HEK293 (cell line): ENCODE results near the gene EVA1C.

Experiments used
- FEZF1 ChIP-seq: fragments of 450-650 bp; formaldehyde crosslinking; IDR thresholded peaks from 2 replicates; pipeline ENCODE4 v1.5.1; 2016; ENCODE audit warnings: missing biosample characterization, missing genetic modification characterization
- HOXD13 ChIP-seq: sonication (generic); formaldehyde crosslinking; IDR thresholded peaks from 2 replicates; pipeline ENCODE4 v1.8.0; 2022; ENCODE audit warnings: missing genetic modification reagents, borderline replicate concordance
- ZBTB1 ChIP-seq: fragments of 450-650 bp; formaldehyde crosslinking; IDR thresholded peaks from 2 replicates; pipeline ENCODE4 v1.5.1; 2016; ENCODE audit warnings: missing biosample characterization, missing genetic modification characterization
- ZBTB20 ChIP-seq: fragments of 450-650 bp; formaldehyde crosslinking; IDR thresholded peaks from 2 replicates; pipeline ENCODE4 v1.5.1; 2016; ENCODE audit warnings: missing biosample characterization, missing genetic modification characterization
- ZFP37 ChIP-seq: fragments of 450-650 bp; formaldehyde crosslinking; IDR thresholded peaks from 2 replicates; pipeline ENCODE4 v1.5.1; 2016; ENCODE audit warnings: missing biosample characterization, missing genetic modification characterization
- ZNF121 ChIP-seq: fragments of 450-650 bp; formaldehyde crosslinking; IDR thresholded peaks from 2 replicates; pipeline ENCODE4 v1.5.1; 2016; ENCODE audit warnings: missing biosample characterization, missing genetic modification characterization
- ZNF140 ChIP-seq: fragments of 450-650 bp; formaldehyde crosslinking; IDR thresholded peaks from 2 replicates; pipeline ENCODE4 v1.5.1; 2016; ENCODE audit warnings: missing biosample characterization, missing genetic modification characterization
- ZNF366 ChIP-seq: fragments of 450-650 bp; formaldehyde crosslinking; conservative IDR thresholded peaks from 2 replicates; pipeline ENCODE4 v1.5.1; 2016; ENCODE audit warnings: missing biosample characterization, missing genetic modification characterization
- ZNF391 ChIP-seq: fragments of 450-650 bp; formaldehyde crosslinking; IDR thresholded peaks from 2 replicates; pipeline ENCODE4 v1.5.1; 2016; ENCODE audit warnings: low read depth, missing biosample characterization, missing genetic modification characterization, borderline replicate concordance
- ZNF561 ChIP-seq: fragments of 450-650 bp; IDR thresholded peaks from 2 replicates; pipeline ENCODE4 v1.5.1; 2018; ENCODE audit warnings: missing biosample characterization, missing genetic modification characterization, borderline replicate concordance
- ZNF600 ChIP-seq: fragments of 450-650 bp; formaldehyde crosslinking; IDR thresholded peaks from 2 replicates; pipeline ENCODE4 v1.5.1; 2016; ENCODE audit warnings: missing biosample characterization, missing genetic modification characterization
- ZNF670 ChIP-seq: fragments of 450-650 bp; formaldehyde crosslinking; IDR thresholded peaks from 2 replicates; pipeline ENCODE4 v1.5.1; 2016; ENCODE audit warnings: missing biosample characterization, missing genetic modification characterization, low read depth
- ZNF843 ChIP-seq: fragments of 450-650 bp; formaldehyde crosslinking; IDR thresholded peaks from 2 replicates; pipeline ENCODE4 v1.5.1; 2016; ENCODE audit warnings: missing biosample characterization, missing genetic modification characterization
- ZSCAN16 ChIP-seq: fragments of 450-650 bp; formaldehyde crosslinking; IDR thresholded peaks from 2 replicates; pipeline ENCODE4 v1.5.1; 2016; ENCODE audit warnings: missing biosample characterization, missing genetic modification characterization
- TF ChIP-seq, protein P1 (sequence below): fragments of 450-650 bp; formaldehyde crosslinking; IDR thresholded peaks from 2 replicates; pipeline ENCODE4 v1.5.1; 2017; ENCODE audit warnings: missing biosample characterization, missing genetic modification characterization
- TF ChIP-seq, protein P2 (sequence below): fragments of 450-650 bp; formaldehyde crosslinking; IDR thresholded peaks from 2 replicates; pipeline ENCODE4 v1.5.1; 2016; ENCODE audit warnings: missing biosample characterization, missing genetic modification characterization
- TF ChIP-seq, protein P3 (sequence below): fragments of 450-650 bp; formaldehyde crosslinking; IDR thresholded peaks from 2 replicates; pipeline ENCODE4 v1.5.1; 2017; ENCODE audit warnings: missing biosample characterization, missing genetic modification characterization
- TF ChIP-seq, protein P4 (sequence below): fragments of 450-650 bp; formaldehyde crosslinking; IDR thresholded peaks from 2 replicates; pipeline ENCODE4 v1.5.1; 2016; ENCODE audit warnings: missing biosample characterization, missing genetic modification characterization

EVA1C gene

DNA sequence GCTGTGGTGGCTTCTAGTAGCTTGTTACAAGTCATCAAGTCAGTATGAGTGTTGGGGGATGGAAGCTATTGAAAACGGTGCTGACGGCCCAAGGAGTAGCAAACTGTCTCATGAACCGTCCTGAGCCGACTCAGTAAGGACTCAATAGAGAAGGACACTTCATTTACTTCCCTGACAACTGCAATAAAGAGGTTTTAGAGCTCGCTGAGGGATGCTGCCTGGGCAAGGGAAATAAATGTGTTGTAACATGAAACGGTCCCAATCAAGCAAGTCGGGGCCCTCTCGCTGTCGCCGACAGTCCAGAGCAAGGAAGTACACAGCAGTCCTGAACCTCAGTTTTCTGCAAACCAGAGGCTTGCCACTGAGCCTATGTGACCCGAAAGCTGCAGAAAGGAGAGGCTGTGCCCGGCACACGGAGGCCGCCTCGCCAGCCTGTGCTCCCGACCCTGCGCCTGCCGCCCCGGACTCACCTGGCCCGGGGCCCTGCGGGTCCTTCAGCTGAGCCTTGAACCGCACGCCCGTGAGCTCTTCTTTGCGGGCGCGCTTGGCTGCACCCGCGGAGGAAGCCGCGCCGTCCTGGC, 20.1 kb upstream of the EVA1C start (continued):
- no peak for TF ChIP-seq ZNF561 (tag by site-specific recombination)
- peak; percentile 96 for TF ChIP-seq ZBTB20 (tag by site-specific recombination)
- no peak for TF ChIP-seq ZNF366 (tag by site-specific recombination)
- TF ChIP-seq, protein P1, sequence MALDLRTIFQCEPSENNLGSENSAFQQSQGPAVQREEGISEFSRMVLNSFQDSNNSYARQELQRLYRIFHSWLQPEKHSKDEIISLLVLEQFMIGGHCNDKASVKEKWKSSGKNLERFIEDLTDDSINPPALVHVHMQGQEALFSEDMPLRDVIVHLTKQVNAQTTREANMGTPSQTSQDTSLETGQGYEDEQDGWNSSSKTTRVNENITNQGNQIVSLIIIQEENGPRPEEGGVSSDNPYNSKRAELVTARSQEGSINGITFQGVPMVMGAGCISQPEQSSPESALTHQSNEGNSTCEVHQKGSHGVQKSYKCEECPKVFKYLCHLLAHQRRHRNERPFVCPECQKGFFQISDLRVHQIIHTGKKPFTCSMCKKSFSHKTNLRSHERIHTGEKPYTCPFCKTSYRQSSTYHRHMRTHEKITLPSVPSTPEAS: no peak
- TF ChIP-seq ZNF600 (tag by site-specific recombination): peak; percentile 82
- TF ChIP-seq ZSCAN16 (tag by site-specific recombination): no peak
- TF ChIP-seq ZNF843: no peak
- TF ChIP-seq ZNF140: no peak
- peak; percentile 85; the same call in 1 of the 2 replicates for TF ChIP-seq ZFP37 (tag by site-specific recombination)
- TF ChIP-seq, protein P2, sequence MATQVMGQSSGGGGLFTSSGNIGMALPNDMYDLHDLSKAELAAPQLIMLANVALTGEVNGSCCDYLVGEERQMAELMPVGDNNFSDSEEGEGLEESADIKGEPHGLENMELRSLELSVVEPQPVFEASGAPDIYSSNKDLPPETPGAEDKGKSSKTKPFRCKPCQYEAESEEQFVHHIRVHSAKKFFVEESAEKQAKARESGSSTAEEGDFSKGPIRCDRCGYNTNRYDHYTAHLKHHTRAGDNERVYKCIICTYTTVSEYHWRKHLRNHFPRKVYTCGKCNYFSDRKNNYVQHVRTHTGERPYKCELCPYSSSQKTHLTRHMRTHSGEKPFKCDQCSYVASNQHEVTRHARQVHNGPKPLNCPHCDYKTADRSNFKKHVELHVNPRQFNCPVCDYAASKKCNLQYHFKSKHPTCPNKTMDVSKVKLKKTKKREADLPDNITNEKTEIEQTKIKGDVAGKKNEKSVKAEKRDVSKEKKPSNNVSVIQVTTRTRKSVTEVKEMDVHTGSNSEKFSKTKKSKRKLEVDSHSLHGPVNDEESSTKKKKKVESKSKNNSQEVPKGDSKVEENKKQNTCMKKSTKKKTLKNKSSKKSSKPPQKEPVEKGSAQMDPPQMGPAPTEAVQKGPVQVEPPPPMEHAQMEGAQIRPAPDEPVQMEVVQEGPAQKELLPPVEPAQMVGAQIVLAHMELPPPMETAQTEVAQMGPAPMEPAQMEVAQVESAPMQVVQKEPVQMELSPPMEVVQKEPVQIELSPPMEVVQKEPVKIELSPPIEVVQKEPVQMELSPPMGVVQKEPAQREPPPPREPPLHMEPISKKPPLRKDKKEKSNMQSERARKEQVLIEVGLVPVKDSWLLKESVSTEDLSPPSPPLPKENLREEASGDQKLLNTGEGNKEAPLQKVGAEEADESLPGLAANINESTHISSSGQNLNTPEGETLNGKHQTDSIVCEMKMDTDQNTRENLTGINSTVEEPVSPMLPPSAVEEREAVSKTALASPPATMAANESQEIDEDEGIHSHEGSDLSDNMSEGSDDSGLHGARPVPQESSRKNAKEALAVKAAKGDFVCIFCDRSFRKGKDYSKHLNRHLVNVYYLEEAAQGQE: peak; percentile 32; the same call in 1 of the 2 replicates
- no peak for TF ChIP-seq FEZF1 (tag by site-specific recombination)
- TF ChIP-seq, protein P3, sequence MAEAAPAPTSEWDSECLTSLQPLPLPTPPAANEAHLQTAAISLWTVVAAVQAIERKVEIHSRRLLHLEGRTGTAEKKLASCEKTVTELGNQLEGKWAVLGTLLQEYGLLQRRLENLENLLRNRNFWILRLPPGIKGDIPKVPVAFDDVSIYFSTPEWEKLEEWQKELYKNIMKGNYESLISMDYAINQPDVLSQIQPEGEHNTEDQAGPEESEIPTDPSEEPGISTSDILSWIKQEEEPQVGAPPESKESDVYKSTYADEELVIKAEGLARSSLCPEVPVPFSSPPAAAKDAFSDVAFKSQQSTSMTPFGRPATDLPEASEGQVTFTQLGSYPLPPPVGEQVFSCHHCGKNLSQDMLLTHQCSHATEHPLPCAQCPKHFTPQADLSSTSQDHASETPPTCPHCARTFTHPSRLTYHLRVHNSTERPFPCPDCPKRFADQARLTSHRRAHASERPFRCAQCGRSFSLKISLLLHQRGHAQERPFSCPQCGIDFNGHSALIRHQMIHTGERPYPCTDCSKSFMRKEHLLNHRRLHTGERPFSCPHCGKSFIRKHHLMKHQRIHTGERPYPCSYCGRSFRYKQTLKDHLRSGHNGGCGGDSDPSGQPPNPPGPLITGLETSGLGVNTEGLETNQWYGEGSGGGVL: no peak
- TF ChIP-seq, protein P4, sequence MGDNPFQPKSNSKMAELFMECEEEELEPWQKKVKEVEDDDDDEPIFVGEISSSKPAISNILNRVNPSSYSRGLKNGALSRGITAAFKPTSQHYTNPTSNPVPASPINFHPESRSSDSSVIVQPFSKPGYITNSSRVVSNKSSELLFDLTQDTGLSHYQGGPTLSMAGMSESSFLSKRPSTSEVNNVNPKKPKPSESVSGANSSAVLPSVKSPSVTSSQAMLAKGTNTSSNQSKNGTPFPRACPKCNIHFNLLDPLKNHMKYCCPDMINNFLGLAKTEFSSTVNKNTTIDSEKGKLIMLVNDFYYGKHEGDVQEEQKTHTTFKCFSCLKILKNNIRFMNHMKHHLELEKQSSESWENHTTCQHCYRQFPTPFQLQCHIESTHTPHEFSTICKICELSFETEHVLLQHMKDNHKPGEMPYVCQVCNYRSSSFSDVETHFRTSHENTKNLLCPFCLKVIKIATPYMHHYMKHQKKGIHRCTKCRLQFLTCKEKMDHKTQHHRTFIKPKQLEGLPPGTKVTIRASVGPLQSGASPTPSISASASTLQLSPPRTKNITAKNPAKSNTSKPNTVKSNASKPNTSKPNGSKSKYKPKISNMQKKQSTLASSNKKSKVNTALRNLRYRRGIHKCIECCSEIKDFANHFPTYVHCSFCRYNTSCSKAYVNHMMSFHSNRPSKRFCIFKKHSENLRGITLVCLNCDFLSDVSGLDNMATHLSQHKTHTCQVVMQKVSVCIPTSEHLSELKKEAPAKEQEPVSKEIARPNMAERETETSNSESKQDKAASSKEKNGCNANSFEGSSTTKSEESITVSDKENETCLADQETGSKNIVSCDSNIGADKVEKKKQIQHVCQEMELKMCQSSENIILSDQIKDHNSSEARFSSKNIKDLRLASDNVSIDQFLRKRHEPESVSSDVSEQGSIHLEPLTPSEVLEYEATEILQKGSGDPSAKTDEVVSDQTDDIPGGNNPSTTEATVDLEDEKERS (tag by site-specific recombination): no peak
- TF ChIP-seq ZBTB1 (tag by site-specific recombination): no peak
- TF ChIP-seq HOXD13 (CRISPR knock-in tag): no peak
- TF ChIP-seq ZNF121 (tag by site-specific recombination): 0 out of 2 replicates have a peak, but pooled peaks have one; percentile 33
- TF ChIP-seq ZNF670 (tag by site-specific recombination): no peak
- TF ChIP-seq ZNF391 (tag by site-specific recombination): peak; percentile 86; the same call in 1 of the 2 replicates
